Left cardiac atrium (tissue), 4 donors: ENCODE measurements around the gene DNAJC22. TPM values are rescaled to one million over a fixed set of nuclear protein-coding genes. Genes with fewer than 3 reads are reported as not detected.
"Not testable (repeated sequence)": the region's sequence is repeated elsewhere in the genome, so short reads cannot be mapped to it uniquely, and the experiment has no call there.

Source experiments
- ATAC-seq, 2 donors: fragments of 200-7000 bp; cut with Tn5 transposase; one replicate each; pipeline ENCODE4 v1.9.1; 2020; ENCODE audit warnings: mild to moderate bottlenecking in 2 of 2, moderate library complexity in 2 of 2
- DNase-seq: peaks from one replicate; pipeline ENCODE4 v3.0.0-alpha.2; 2020
- intact Hi-C, 2 donors: fragments of 100-400 bp; cut with DNase I; formaldehyde crosslinking; loops; one replicate each; pipeline versions ENCODE4 v1.14.1 to v1.15.1; 2022 to 2023
- long read RNA-seq: library from polyadenylated mRNA; unstranded; transcript quantifications from one replicate; pipeline ENCODE4 v2.0.0, GENCODE V29; 2021
- total RNA-seq, 2 donors: library from RNA; stranded (reverse); fragmentation: NEBNext Ultra II Directional; extraction: Animal tissue kit (Norgen Biotek cat#: 25700); gene quantifications; one replicate each; pipeline ENCODE4 v1.2.1, GENCODE V29; 2021
- donor health status: DM: no; HTN: yes; CAD: no.
- donor health status: DM: no; HTN: yes; CAD: no; lungs with severe emphysema.
- donor health status: DM: yes; HTN: yes; CAD: no.
- donor health status: Dilated cardiomyopathy.

The DNAJC22 gene
- total RNA-seq: under 1 TPM; 0.47 to 0.68 TPM
- long read RNA-seq, partial matches to known transcripts: 1 of 1 reads
- long read RNA-seq, other reads (novel, unspliced or antisense): 0 of 1 reads

GRCh38 chr12:49346659-49347310 is at the start of gene DNAJC22:
Gene DNAJC22 (plus strand): TSS chr12:49346888. CDS start chr12:49348873, 1,985 bp downstream.
- ATAC-seq (peak in 1 of 2 donors; percentile 5), DNase-seq (no peak)

GRCh38 chr12:49297695-49298060 is 49.0 kb upstream of the DNAJC22 start:
- no peak for DNase-seq
- intact Hi-C loops: loop anchor here in 1 of 2 donors (10.0 kb wide), 1 partner anchor 47 kb away; the partner anchor contains the start of gene DNAJC22
- no peak for ATAC-seq

More at GRCh38 chr12:49346659-49347310, at the start of gene DNAJC22:
- intact Hi-C loops: loop anchor here in 1 of 2 donors (10.0 kb wide), 1 partner anchor 52 kb away; the partner anchor contains the start of gene PRPH

GRCh38 chr12:49298160-49298559 is 48.5 kb upstream of the DNAJC22 start:
- ATAC-seq (no peak), DNase-seq (no peak)
- intact Hi-C loops: loop anchor here in 1 of 2 donors (10.0 kb wide), 1 partner anchor 47 kb away; the partner anchor contains the start of gene DNAJC22

GRCh38 chr12:49301760-49302159 is 44.9 kb upstream of the DNAJC22 start:
- no peak for ATAC-seq
- intact Hi-C loops: no loop called here
- no peak for DNase-seq

- ATAC-seq: no peak
- intact Hi-C loops: no loop called here
These were observed 42.5 kb upstream of the DNAJC22 start for GRCh38 chr12:49304161-49304560.

GRCh38 chr12:49305762-49306510 is 40.8 kb upstream of the DNAJC22 start:
- DNase-seq: no peak
- no peak for ATAC-seq
- intact Hi-C loops: no loop called here

More at GRCh38 chr12:49304161-49304560, 42.5 kb upstream of the DNAJC22 start:
- DNase-seq: no peak

GRCh38 chr12:49309386-49309785 is 37.3 kb upstream of the DNAJC22 start:
- intact Hi-C loops: no loop called here
- no peak for ATAC-seq
- DNase-seq: no peak

- DNase-seq, intact Hi-C loops, ATAC-seq: not testable (repeated sequence)
These were observed 36.2 kb upstream of the DNAJC22 start for GRCh38 chr12:49310451-49311000.

GRCh38 chr12:49314811-49315210 is 31.9 kb upstream of the DNAJC22 start:
- ATAC-seq: no peak

GRCh38 chr12:49317118-49317517 is 29.6 kb upstream of the DNAJC22 start:
- DNase-seq, ATAC-seq, intact Hi-C loops: not testable (repeated sequence)

More at GRCh38 chr12:49314811-49315210, 31.9 kb upstream of the DNAJC22 start:
- intact Hi-C loops: no loop called here
- no peak for DNase-seq

- intact Hi-C loops, ATAC-seq, DNase-seq: not testable (repeated sequence)
These were observed 26.1 kb upstream of the DNAJC22 start for GRCh38 chr12:49320411-49321103.

- no peak for DNase-seq
- intact Hi-C loops: no loop called here
- ATAC-seq: no peak
These were observed 24.4 kb upstream of the DNAJC22 start for GRCh38 chr12:49322367-49322707.

- DNase-seq: peak; percentile 98
- intact Hi-C loops: no loop called here
- ATAC-seq: peak; percentile 100
These were observed 23.8 kb upstream of the DNAJC22 start, which contains the start of gene TROAP for GRCh38 chr12:49322708-49323523. Gene TROAP (plus strand): TSS chr12:49323255. CDS start chr12:49323609, 354 bp downstream.

GRCh38 chr12:49323524-49324097 is 23.1 kb upstream of the DNAJC22 start:
- no peak for DNase-seq
- no peak for ATAC-seq
- intact Hi-C loops: no loop called here

GRCh38 chr12:49325606-49326005 is 21.1 kb upstream of the DNAJC22 start:
- intact Hi-C loops: no loop called here
- ATAC-seq (no peak), DNase-seq (no peak)

- DNase-seq (no peak), ATAC-seq (no peak)
- intact Hi-C loops: no loop called here
These were observed 19.3 kb upstream of the DNAJC22 start for GRCh38 chr12:49327368-49327767.

- ATAC-seq (no peak), DNase-seq (no peak)
- intact Hi-C loops: no loop called here
These were observed 18.8 kb upstream of the DNAJC22 start for GRCh38 chr12:49327887-49328286.

- ATAC-seq (no peak), DNase-seq (no peak)
- intact Hi-C loops: no loop called here
These were observed 17.9 kb upstream of the DNAJC22 start for GRCh38 chr12:49328816-49329215.
